ENCODE measurements around the gene AP3D1.

AP3D1 gene

GRCh38 chr19:2126879-2127518, 24.4 kb downstream of the AP3D1 start:
- no peak for DNase-seq

- no peak for DNase-seq
Observed at GRCh38 chr19:2123682-2124387, 27.5 kb downstream of the AP3D1 start.

- no peak for DNase-seq
Observed at GRCh38 chr19:2122982-2123381, 28.4 kb downstream of the AP3D1 start.

- no peak for DNase-seq
Observed at GRCh38 chr19:2122251-2122650, 29.1 kb downstream of the AP3D1 start.

GRCh38 chr19:2121416-2122051, 29.8 kb downstream of the AP3D1 start:
- DNase-seq = no peak

- no peak for DNase-seq
Observed at GRCh38 chr19:2120821-2121220, 30.5 kb downstream of the AP3D1 start.

- no peak for DNase-seq
Observed at GRCh38 chr19:2119921-2120785, 31.2 kb downstream of the AP3D1 start.

- DNase-seq = no peak
Observed at GRCh38 chr19:2118438-2118837, 32.9 kb downstream of the AP3D1 start.

- DNase-seq = no peak
Observed at GRCh38 chr19:2117215-2117960, 34.0 kb downstream of the AP3D1 start.

GRCh38 chr19:2116507-2116906, 34.9 kb downstream of the AP3D1 start:
- DNase-seq = no peak

- no peak for DNase-seq
Observed at GRCh38 chr19:2115911-2116426, 35.4 kb downstream of the AP3D1 start.

- DNase-seq = no peak
Observed at GRCh38 chr19:2115324-2115723, 36.0 kb downstream of the AP3D1 start.

- DNase-seq = no peak
Observed at GRCh38 chr19:2114821-2115220, 36.5 kb downstream of the AP3D1 start.

- no peak for DNase-seq
Observed at GRCh38 chr19:2114218-2114617, 37.1 kb downstream of the AP3D1 start.

GRCh38 chr19:2113439-2114211, 37.7 kb downstream of the AP3D1 start:
- no peak for DNase-seq

- no peak for DNase-seq
Observed at GRCh38 chr19:2112516-2113320, 38.6 kb downstream of the AP3D1 start.

- no peak for DNase-seq
Observed at GRCh38 chr19:2111886-2112285, 39.5 kb downstream of the AP3D1 start.

GRCh38 chr19:2111425-2111824, 39.9 kb downstream of the AP3D1 start:
- DNase-seq = no peak

GRCh38 chr19:2110822-2111221, 40.5 kb downstream of the AP3D1 start:
- no peak for DNase-seq

GRCh38 chr19:2109046-2109864, 42.1 kb downstream of the AP3D1 start:
- no peak for DNase-seq

Measured in NCI-H1436 (cell line).